Bronchial epithelial cell (primary cell): ENCODE results near the gene HAPLN2. TPM values are rescaled to one million over a fixed set of nuclear protein-coding genes. Genes with fewer than 3 reads are reported as not detected.
"Not testable (repeated sequence)": the region's sequence is repeated elsewhere in the genome, so short reads cannot be mapped to it uniquely, and the experiment has no call there.

ENCODE experiments used
- DNase-seq: peaks from one replicate; pipeline ENCODE4 v3.0.0-alpha.2; 2010; ENCODE audit warnings: low read depth
- FAIRE-seq: peaks from 2 replicates; lab custom pipeline; 2011; peaks lifted over from hg19 to GRCh38; lab: Jason Lieb, UNC
- H3K27me3 ChIP-seq: 2 replicates; pipeline ENCODE4 v1.5.1; 2011; ENCODE audit warnings: low read length; ENCODE audit not compliant: control insufficient read depth, insufficient read depth
- H3K36me3 ChIP-seq: 2 replicates; pipeline ENCODE4 v1.5.1; 2011; ENCODE audit warnings: low read length; ENCODE audit not compliant: control insufficient read depth, insufficient read depth
- H3K4me3 ChIP-seq: 2 replicates; pipeline ENCODE4 v1.5.1; 2011; ENCODE audit warnings: mild to moderate bottlenecking, low read depth, low read length, control low read depth
- total RNA-seq: library from RNA; depleted of rRNA; stranded (reverse); fragments of >200 nt; gene quantifications from 2 replicates; pipeline ENCODE4 v1.2.1, GENCODE V29; 2014
- TF ChIP-seq, protein P1 (sequence below): IDR thresholded peaks from 2 replicates; pipeline ENCODE4 v1.5.1; 2011; ENCODE audit warnings: mild to moderate bottlenecking, moderate library complexity, low read length, control low read depth, inconsistent platforms; ENCODE audit not compliant: insufficient read depth, severe bottlenecking

HAPLN2 gene
- total RNA-seq, 1 donor from 2014 or later, result under 0.01 TPM

DNA sequence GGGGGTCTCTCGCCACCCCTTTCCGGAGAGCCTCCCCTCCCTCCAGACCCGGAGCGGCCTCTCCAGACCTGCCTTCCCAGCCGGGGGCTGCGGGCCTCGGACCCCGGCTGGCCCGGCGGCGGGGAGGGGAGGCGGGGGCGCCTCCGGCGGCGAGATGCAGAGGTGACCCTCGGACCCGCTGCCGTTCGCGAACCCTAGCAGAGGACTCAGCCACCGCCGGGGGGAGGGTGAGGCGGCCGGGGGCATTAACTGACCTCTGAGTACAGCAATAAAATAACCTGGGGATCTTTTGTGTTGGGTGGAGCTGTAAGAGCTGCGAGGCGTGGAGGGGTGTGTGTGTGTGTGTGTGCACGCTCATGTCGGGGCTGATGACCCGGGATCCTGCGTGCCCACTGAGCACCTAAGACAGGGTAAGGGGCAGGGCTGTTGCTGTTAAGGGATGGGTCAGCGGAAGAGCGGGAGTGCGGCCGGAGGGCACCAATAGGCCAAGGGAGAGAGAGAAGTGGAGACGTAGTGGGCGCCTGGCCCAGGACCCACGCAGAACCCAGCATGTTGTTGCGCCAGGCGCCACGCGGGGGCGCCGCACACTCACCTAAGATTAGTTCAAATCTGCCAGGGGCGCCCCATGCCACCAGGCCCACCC, 6.3 kb downstream of the HAPLN2 start:
- H3K36me3 ChIP-seq, result no peaks in the 10 kb centered on the region
- no peak overlapping the region for H3K4me3 ChIP-seq
- TF ChIP-seq, protein P1, sequence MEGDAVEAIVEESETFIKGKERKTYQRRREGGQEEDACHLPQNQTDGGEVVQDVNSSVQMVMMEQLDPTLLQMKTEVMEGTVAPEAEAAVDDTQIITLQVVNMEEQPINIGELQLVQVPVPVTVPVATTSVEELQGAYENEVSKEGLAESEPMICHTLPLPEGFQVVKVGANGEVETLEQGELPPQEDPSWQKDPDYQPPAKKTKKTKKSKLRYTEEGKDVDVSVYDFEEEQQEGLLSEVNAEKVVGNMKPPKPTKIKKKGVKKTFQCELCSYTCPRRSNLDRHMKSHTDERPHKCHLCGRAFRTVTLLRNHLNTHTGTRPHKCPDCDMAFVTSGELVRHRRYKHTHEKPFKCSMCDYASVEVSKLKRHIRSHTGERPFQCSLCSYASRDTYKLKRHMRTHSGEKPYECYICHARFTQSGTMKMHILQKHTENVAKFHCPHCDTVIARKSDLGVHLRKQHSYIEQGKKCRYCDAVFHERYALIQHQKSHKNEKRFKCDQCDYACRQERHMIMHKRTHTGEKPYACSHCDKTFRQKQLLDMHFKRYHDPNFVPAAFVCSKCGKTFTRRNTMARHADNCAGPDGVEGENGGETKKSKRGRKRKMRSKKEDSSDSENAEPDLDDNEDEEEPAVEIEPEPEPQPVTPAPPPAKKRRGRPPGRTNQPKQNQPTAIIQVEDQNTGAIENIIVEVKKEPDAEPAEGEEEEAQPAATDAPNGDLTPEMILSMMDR, result peak; percentile 83
- peak; percentile 21 for DNase-seq
- FAIRE-seq, result no peak
- H3K27me3 ChIP-seq, result peaks cover 27% of the 10 kb centered on the region

DNA sequence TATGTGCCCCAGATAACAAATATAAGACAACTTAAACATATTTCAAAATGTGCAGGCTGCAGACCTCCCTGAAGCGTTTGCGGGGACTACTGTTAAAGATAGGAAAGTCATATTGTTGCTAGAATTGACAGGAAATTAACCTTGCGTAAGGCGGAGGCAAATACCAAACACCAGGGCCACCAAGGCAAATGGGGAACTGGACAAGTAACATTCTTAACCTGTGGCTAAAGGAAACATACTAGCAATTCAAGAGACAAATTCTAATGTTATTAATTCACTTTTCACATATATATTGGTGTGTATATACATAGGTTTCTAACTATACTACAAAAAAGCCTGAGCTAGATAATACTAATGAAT, 6.8 kb downstream of the HAPLN2 start:
- H3K4me3 ChIP-seq, result no peak overlapping the region
- TF ChIP-seq, protein P1, result no peak
- H3K27me3 ChIP-seq, result peaks cover 30% of the 10 kb centered on the region
- FAIRE-seq, result no peak
- no peaks in the 10 kb centered on the region for H3K36me3 ChIP-seq
- DNase-seq, result no peak

DNA sequence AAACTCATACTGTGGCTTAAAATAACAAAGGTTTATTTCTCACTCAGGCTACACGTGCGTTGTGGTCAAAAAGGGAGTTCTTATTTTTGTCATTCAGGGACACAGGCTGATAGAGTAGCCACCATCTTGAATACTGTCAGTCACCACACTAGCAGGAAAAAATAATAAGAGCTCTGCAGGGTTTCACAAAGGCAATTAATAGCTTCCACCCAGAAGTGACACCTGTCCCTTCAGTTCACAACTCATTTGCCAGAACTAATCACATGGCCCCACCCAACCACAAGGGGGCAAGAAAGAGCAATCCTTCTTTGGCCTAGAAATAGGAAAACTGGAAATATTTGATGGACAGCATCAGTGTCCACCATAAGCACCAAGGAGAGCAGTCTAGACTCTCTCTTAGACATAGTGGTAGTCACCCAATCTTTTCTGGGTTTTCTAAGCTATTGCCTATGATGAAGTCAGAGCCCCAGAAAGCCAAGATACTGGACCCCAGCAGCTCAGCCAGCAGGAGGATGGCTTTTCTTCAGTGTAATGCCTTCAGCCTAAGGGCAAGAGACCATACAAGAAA, 8.2 kb downstream of the HAPLN2 start:
- FAIRE-seq (no peak), DNase-seq (peak; percentile 63)
- no peaks in the 10 kb centered on the region for H3K36me3 ChIP-seq
- H3K4me3 ChIP-seq, result no peak overlapping the region
- peaks cover 33% of the 10 kb centered on the region for H3K27me3 ChIP-seq
- TF ChIP-seq, protein P1, result peak; percentile 70

DNA sequence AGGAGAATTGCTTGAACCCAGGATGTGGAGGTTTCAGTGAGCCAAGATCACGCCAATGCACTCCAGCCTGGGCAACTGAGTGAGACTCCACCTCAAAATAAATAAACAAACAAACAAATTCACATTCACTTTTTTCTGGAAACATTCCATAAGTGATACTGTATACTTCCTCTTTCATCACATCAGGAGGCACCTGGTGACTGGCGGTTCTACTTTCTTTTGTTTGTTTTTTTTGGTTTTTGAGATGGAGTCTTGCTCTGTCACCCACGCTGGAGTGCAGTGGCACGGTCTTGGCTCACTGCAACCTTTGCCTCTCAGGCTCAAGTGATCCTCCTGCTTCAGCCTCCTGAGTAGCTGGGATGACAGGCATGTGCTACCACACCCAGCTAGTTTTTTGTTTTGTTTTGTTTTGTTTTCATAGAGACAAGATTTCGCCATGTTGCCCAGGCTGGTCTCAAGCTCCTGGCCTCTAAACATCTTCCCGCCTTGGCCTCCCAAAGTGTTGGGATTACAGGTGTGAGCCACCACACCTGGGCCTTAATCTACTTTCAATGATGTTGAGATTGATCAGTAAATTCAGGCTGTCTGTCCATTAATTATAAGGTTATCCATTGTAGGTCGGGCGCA, 10.7 kb downstream of the HAPLN2 start:
- FAIRE-seq, result no peak
- H3K27me3 ChIP-seq, result peaks cover 19% of the 10 kb centered on the region
- TF ChIP-seq, protein P1, result no peak

DNA sequence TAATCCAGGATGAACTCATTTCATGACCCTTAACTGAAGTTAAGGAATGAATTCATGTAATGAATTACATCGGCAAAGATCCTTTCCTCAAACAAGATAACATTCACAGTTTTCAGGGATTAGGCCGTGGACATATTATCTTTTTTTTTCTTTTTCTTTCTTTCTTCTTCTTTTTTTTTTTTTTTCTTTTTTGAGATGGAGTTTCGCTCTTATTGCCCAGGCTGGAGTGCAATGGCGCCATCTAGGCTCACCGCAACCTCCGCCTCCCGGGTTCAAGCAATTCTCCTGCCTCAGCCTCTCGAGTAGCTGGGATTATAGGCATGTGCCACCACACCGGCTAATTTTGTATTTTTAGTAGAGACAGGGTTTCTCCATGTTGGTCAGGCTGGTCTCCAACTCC, 11.9 kb downstream of the HAPLN2 start:
- peaks cover 11% of the 10 kb centered on the region for H3K27me3 ChIP-seq
- not testable (repeated sequence) for FAIRE-seq, H3K36me3 ChIP-seq, H3K4me3 ChIP-seq, DNase-seq

More for the DNA sequence above, 10.7 kb downstream of the HAPLN2 start:
- Histone ChIP-seq H3K4me3 (no peak overlapping the region), H3K36me3 (no peaks in the 10 kb centered on the region)
- no peak for DNase-seq

DNA sequence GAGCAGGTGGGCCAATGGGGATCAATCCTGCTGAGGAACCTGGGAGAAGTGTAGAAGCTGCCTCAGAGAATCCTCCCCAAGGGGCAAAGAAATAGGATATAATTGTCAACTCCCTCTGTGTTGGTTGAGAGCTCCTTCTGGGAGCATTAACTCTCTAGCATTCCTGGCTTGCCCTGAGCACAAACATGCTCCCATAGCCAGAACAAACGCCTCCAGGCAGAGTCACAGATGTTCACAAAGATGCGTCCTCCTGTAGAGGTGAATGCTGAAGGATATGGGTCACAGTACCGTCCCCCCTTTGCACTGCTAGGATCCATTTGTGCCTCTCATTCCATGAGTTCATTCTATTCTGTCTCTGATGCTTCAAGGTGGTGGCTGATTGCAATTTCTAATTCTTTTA, 13.1 kb downstream of the HAPLN2 start:
- Histone ChIP-seq H3K4me3 (no peak overlapping the region), H3K36me3 (no peaks in the 10 kb centered on the region), H3K27me3 (peaks cover 11% of the 10 kb centered on the region)
- DNase-seq, result no peak
- TF ChIP-seq, protein P1, result no peak
- no peak for FAIRE-seq
